IMR-90 (cell line): ENCODE data around the gene SERPINH1. TPM values are rescaled to one million over a fixed set of nuclear protein-coding genes. Genes with fewer than 3 reads are reported as not detected.

Experiments used
- ATAC-seq: fragments of 200-7000 bp; cut with Tn5 transposase; 2 replicates; pipeline ENCODE4 v1.9.1; 2020; ENCODE audit warnings: low read depth, mild to moderate bottlenecking, moderate library complexity
- BruUV-seq: library from RNA; stranded (reverse); fragments of 400-500 nt; replicated peaks from 2 replicates; lab custom pipeline; 2021; lab: Mats Ljungman, UMichigan
- CTCF ChIA-PET: fragments of 300-600 bp; formaldehyde crosslinking; extraction: SDS; loops from one replicate; lab custom pipeline; 2021; ENCODE audit warnings: antibody characterized with exemption; lab: Yijun Ruan, JAX
- POLR2A ChIA-PET: fragments of 300-600 bp; sonication (Branson Sonifier 250); formaldehyde crosslinking; loops from one replicate; lab custom pipeline; 2022; ENCODE audit warnings: antibody characterized with exemption; ENCODE audit not compliant: unreplicated experiment; lab: Charles Lee
- DNase-seq: peaks from one replicate; pipeline ENCODE4 v3.0.0; 2013
- H2AFZ ChIP-seq: replicated peaks from 2 replicates; pipeline ENCODE3; 2013; ENCODE audit warnings: low read length, mild to moderate bottlenecking; ENCODE audit not compliant: poor library complexity
- H2AK5ac ChIP-seq: 2 replicates; pipeline ENCODE4 v1.6.1; 2013; ENCODE audit warnings: low read depth, low read length, inconsistent platforms
- H2AK9ac ChIP-seq: replicated peaks from 2 replicates; pipeline ENCODE3; 2013; ENCODE audit warnings: mild to moderate bottlenecking, low read depth, low read length, moderate library complexity; ENCODE audit not compliant: poor library complexity
- H2BK120ac ChIP-seq: 2 replicates; pipeline ENCODE4 v1.6.1; 2013; ENCODE audit warnings: low read depth, low read length, inconsistent platforms
- H2BK15ac ChIP-seq: 3 replicates; pipeline ENCODE4 v1.6.1; 2013; ENCODE audit warnings: low read depth, low read length, inconsistent platforms
- H2BK20ac ChIP-seq: 2 replicates; pipeline ENCODE4 v1.6.1; 2013; ENCODE audit warnings: low read depth, mild to moderate bottlenecking, inconsistent platforms, low read length, moderate library complexity
- H2BK5ac ChIP-seq: 2 replicates; pipeline ENCODE4 v1.6.1; 2013; ENCODE audit warnings: mild to moderate bottlenecking, low read depth, low read length, inconsistent platforms; ENCODE audit not compliant: poor library complexity, severe bottlenecking
- H3K14ac ChIP-seq: replicated peaks from 2 replicates; pipeline ENCODE4 v1.6.1; 2013; ENCODE audit warnings: low read depth, low read length, inconsistent platforms
- H3K18ac ChIP-seq: 2 replicates; pipeline ENCODE4 v1.6.1; 2013; ENCODE audit warnings: low read depth, low read length, control low read depth
- H3K23ac ChIP-seq: 2 replicates; pipeline ENCODE4 v1.6.1; 2013; ENCODE audit warnings: low read depth, low read length, inconsistent platforms
- H3K27ac ChIP-seq: 2 replicates; pipeline ENCODE4 v1.5.1; 2013; ENCODE audit warnings: mild to moderate bottlenecking, control low read depth, low read length; ENCODE audit not compliant: insufficient read depth
- H3K27me3 ChIP-seq: 2 replicates; pipeline ENCODE4 v1.6.1; 2013; ENCODE audit warnings: low read length; ENCODE audit not compliant: control insufficient read depth, insufficient read depth
- H3K36me3 ChIP-seq: 2 replicates; pipeline ENCODE4 v1.6.1; 2013; ENCODE audit warnings: low read length, mixed read lengths; ENCODE audit not compliant: control insufficient read depth, insufficient read depth
- H3K4ac ChIP-seq: 2 replicates; pipeline ENCODE4 v1.6.1; 2013; ENCODE audit warnings: low read depth, low read length, inconsistent platforms
- H3K4me1 ChIP-seq: 2 replicates; pipeline ENCODE4 v1.6.1; 2013; ENCODE audit warnings: low read length, mixed read lengths; ENCODE audit not compliant: control insufficient read depth, insufficient read depth
- H3K4me2 ChIP-seq: 2 replicates; pipeline ENCODE4 v1.6.1; 2013; ENCODE audit warnings: low read depth, mild to moderate bottlenecking, control low read depth, low read length, moderate library complexity
- H3K4me3 ChIP-seq: 2 replicates; pipeline ENCODE4 v1.5.1; 2013; ENCODE audit warnings: low read depth, mild to moderate bottlenecking, control low read depth, low read length, moderate library complexity; ENCODE audit not compliant: insufficient read depth
- H3K56ac ChIP-seq: 2 replicates; pipeline ENCODE4 v1.6.1; 2013; ENCODE audit warnings: low read length, inconsistent platforms; ENCODE audit not compliant: insufficient read depth; ENCODE audit errors: extremely low read depth
- H3K79me1 ChIP-seq, 2 experiments: 2 replicates each; pipeline ENCODE4 v1.6.1; 2013; ENCODE audit warnings: low read length in 2 of 2, inconsistent platforms in 1 of 2, low read depth in 1 of 2
- H3K9ac ChIP-seq: 2 replicates; pipeline ENCODE4 v1.6.1; 2013; ENCODE audit warnings: low read depth, low read length, control low read depth
- H3K9me1 ChIP-seq: 2 replicates; pipeline ENCODE4 v1.6.1; 2013; ENCODE audit warnings: low read length, inconsistent platforms; ENCODE audit not compliant: insufficient read depth
- H3K9me3 ChIP-seq: 2 replicates; pipeline ENCODE4 v1.6.1; 2013; ENCODE audit warnings: low read length; ENCODE audit not compliant: control insufficient read depth, insufficient read depth
- H4K20me1 ChIP-seq: 2 replicates; pipeline ENCODE4 v1.6.1; 2013; ENCODE audit warnings: low read length, inconsistent platforms; ENCODE audit not compliant: insufficient read depth
- H4K5ac ChIP-seq: 2 replicates; pipeline ENCODE4 v1.6.1; 2013; ENCODE audit warnings: mild to moderate bottlenecking, low read depth, low read length, control low read depth
- H4K8ac ChIP-seq, 2 experiments: 2 replicates each; pipeline ENCODE4 v1.6.1; 2013; ENCODE audit warnings: low read depth in 2 of 2, low read length in 2 of 2, control low read depth in 1 of 2, inconsistent platforms in 1 of 2
- H4K91ac ChIP-seq: 2 replicates; pipeline ENCODE4 v1.6.1; 2013; ENCODE audit warnings: low read depth, low read length, inconsistent platforms; ENCODE audit not compliant: insufficient read depth
- BHLHE40 ChIP-seq: fragments of 150-350 bp; IDR thresholded peaks from 2 replicates; pipeline ENCODE4 v1.6.1; 2016; ENCODE audit warnings: mild to moderate bottlenecking, low read depth, low read length
- CEBPB ChIP-seq: IDR thresholded peaks from 2 replicates; pipeline ENCODE4 v1.6.1; 2012; ENCODE audit warnings: low read depth, low read length, improper control_type of control experiment
- CHD1 ChIP-seq: IDR thresholded peaks from 2 replicates; pipeline ENCODE4 v1.6.1; 2012; ENCODE audit warnings: low read depth, low read length, improper control_type of control experiment
- FOS ChIP-seq: fragments of 150-350 bp; IDR thresholded peaks from 2 replicates; pipeline ENCODE4 v1.6.1; 2016; ENCODE audit warnings: low read depth, low read length
- MAFK ChIP-seq: IDR thresholded peaks from 2 replicates; pipeline ENCODE4 v1.6.1; 2012; ENCODE audit warnings: low read depth, low read length, improper control_type of control experiment
- MAZ ChIP-seq: IDR thresholded peaks from 2 replicates; pipeline ENCODE4 v1.6.1; 2012; ENCODE audit warnings: low read depth, mild to moderate bottlenecking, low read length, improper control_type of control experiment, moderate library complexity, borderline replicate concordance
- NFE2L2 ChIP-seq: fragments of 150-350 bp; IDR thresholded peaks from 2 replicates; pipeline ENCODE4 v1.6.1; 2016; ENCODE audit warnings: low read depth, mild to moderate bottlenecking, low read length
- POLR2A ChIP-seq: IDR thresholded peaks from 2 replicates; pipeline ENCODE4 v1.6.1; 2012; ENCODE audit warnings: mild to moderate bottlenecking, low read depth, low read length
- RAD21 ChIP-seq: IDR thresholded peaks from 2 replicates; pipeline ENCODE4 v1.6.1; 2012; ENCODE audit warnings: low read length, improper control_type of control experiment
- RCOR1 ChIP-seq: IDR thresholded peaks from 2 replicates; pipeline ENCODE4 v1.6.1; 2012; ENCODE audit warnings: mild to moderate bottlenecking, low read length, improper control_type of control experiment; ENCODE audit not compliant: insufficient replicate concordance
- RFX5 ChIP-seq: IDR thresholded peaks from 2 replicates; pipeline ENCODE4 v1.8.0; 2012; ENCODE audit warnings: low read depth, mild to moderate bottlenecking, low read length, moderate library complexity
- SMC3 ChIP-seq: fragments of 150-350 bp; IDR thresholded peaks from 2 replicates; pipeline ENCODE4 v1.6.1; 2016; ENCODE audit warnings: low read depth, mild to moderate bottlenecking, antibody characterized with exemption, low read length, moderate library complexity
- WGBS, 2 experiments: methylation state at CpG; one replicate each; pipeline versions ENCODE4 v1.1.5 to v1.1.7; 2013; ENCODE audit warnings: missing lambda C conversion rate in 2 of 2; ENCODE audit not compliant: insufficient read length in 1 of 2; ENCODE audit errors: extremely low coverage in 2 of 2; 5-methylcytosine and 5-hydroxymethylcytosine counted together
- dilution Hi-C: fragments of 300-500 bp; cut with HindIII; formaldehyde crosslinking; loops from one replicate; pipeline ENCODE4 v1.14.3; 2018; ENCODE audit warnings: low sequenced_read_pairs; ENCODE audit not compliant: unreplicated experiment
- in situ Hi-C: fragments of 300-500 bp; cut with MboI; formaldehyde crosslinking; loops from 3 replicates; pipeline ENCODE4 v1.14.3; 2019; ENCODE audit warnings: low sequenced_read_pairs, inconsistent platforms, mixed read lengths
- intact Hi-C: fragments of 100-400 bp; cut with micrococcal nuclease; formaldehyde crosslinking; loops from 2 replicates; pipeline ENCODE4 v1.10.0; 2022
- polyA plus RNA-seq, 3 experiments: library from polyadenylated mRNA; depleted of rRNA; stranded (reverse); fragments of >200 nt; gene quantifications; 2 replicates each; pipeline ENCODE4 v1.2.3, GENCODE V29; 2012; ENCODE audit warnings: low replicate concordance in 1 of 3
- total RNA-seq: library from RNA; depleted of rRNA; stranded (reverse); fragments of >200 nt; gene quantifications from 2 replicates; pipeline ENCODE4 v1.2.3, GENCODE V29; 2012
- TF ChIP-seq, protein P1 (sequence below): conservative IDR thresholded peaks from 2 replicates; pipeline ENCODE4 v1.5.1; 2012; ENCODE audit warnings: mild to moderate bottlenecking, low read depth, low read length, improper control_type of control experiment
- TF ChIP-seq, protein P2 (sequence below): fragments of 150-350 bp; IDR thresholded peaks from 2 replicates; pipeline ENCODE4 v1.6.1; 2016; ENCODE audit warnings: low read depth, mild to moderate bottlenecking, low read length, moderate library complexity, borderline replicate concordance

SERPINH1 gene
- total and polyA plus RNA-seq, 2 of the 4 experiments (the other 2 are of a cell fraction) = 841 to 1,857 TPM

DNA sequence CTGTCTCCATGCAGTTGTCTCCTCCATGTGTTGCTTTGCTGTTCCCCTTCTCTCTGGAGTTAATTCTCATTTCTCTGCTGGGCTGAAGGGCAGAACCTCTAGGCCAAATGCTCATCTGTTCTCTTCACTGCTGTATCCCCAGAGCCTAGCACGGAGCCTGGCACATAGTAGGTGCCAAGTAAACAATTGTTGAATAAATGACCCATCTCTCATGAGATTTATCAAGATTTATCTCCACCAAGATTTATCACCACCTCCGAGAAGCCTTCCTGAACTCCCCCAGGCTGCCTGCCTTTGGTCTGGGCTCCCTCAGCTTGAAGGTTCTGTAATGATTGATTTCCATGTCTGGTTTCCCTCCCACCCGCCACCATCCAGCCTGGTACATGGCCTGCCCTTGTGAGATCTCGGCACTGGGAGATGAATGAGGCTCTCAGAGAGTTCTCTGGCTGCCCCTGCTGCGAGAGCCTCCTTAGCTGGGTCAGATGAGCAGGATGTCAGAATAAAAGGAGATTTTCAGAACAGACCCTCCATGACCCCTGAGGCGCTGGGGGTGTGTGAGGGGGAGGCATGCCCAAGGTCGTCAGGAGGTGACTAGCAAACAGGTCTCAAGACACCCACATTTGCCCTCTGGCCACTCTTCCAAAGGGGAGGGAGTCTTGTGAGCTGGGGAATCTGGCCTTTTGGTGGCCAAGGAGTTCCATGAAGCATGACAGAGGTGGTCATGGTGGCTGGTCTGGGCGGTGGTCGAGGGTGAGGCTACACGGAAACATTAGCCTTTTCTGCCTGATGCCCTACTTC is 33.9 kb upstream of the SERPINH1 start:
- Histone ChIP-seq H2AFZ (no peak overlapping the region), H3K79me1 (peaks cover 0 to 4% of the 10 kb centered on the region in 2 experiments; a peak in 2 of 4 replicates), H3K14ac (no peak overlapping the region), H4K8ac (no peak overlapping the region), H3K4me2 (no peak overlapping the region), H3K4ac (no peak overlapping the region), H2BK120ac (no peak overlapping the region), H4K5ac (no peak overlapping the region), H4K20me1 (peaks cover 3% of the 10 kb centered on the region; the same call in 1 of the 2 replicates), H2BK15ac (no peak overlapping the region), H3K4me3 (no peak overlapping the region), H3K4me1 (no peaks in the 10 kb centered on the region; the same call in 1 of the 2 replicates), H2AK5ac (no peak overlapping the region), H3K56ac (no peak overlapping the region), H2AK9ac (no peak overlapping the region), H3K36me3 (no peaks in the 10 kb centered on the region), H3K18ac (no peak overlapping the region), H3K9me1 (0 out of 2 replicates have a peak, but pooled peaks cover 4% of the 10 kb centered on the region), H4K91ac (no peak overlapping the region), H3K9me3 (no peaks in the 10 kb centered on the region), H3K23ac (no peak overlapping the region), H2BK20ac (no peak overlapping the region), H3K9ac (no peak overlapping the region), H2BK5ac (no peak overlapping the region), H3K27me3 (peaks cover 10% of the 10 kb centered on the region; the same call in 1 of the 2 replicates), H3K27ac (no peak overlapping the region)
- DNase-seq (no peak), ATAC-seq (no peak)
- WGBS, 2 experiments = 43% methylated on average over 1 of the region's 10 CpGs; no CpG with 5 or more reads in 1 of the 2 experiments
- POLR2A ChIA-PET = no interaction called here
- in situ Hi-C loops (loop anchor here (25.0 kb wide), 1 partner anchor 241 kb away; no protein-coding TSS in a partner anchor), intact Hi-C loops (loop anchor here (2.0 kb wide), 1 partner anchor 35 kb away; the partner anchor contains the start of gene SERPINH1), dilution Hi-C loops (no loop called here)
- CTCF ChIA-PET = interaction anchor here (0.6 to 1.3 kb wide), 2 partner anchors 38 to 83 kb away, joined by 3 to 6 read pairs; no protein-coding TSS in a partner anchor
- BruUV-seq = no TSS peak
- no peak for TF ChIP-seq CHD1
- TF ChIP-seq RCOR1 = no peak
- TF ChIP-seq BHLHE40 = no peak
- no peak for TF ChIP-seq RAD21
- TF ChIP-seq, protein P1, sequence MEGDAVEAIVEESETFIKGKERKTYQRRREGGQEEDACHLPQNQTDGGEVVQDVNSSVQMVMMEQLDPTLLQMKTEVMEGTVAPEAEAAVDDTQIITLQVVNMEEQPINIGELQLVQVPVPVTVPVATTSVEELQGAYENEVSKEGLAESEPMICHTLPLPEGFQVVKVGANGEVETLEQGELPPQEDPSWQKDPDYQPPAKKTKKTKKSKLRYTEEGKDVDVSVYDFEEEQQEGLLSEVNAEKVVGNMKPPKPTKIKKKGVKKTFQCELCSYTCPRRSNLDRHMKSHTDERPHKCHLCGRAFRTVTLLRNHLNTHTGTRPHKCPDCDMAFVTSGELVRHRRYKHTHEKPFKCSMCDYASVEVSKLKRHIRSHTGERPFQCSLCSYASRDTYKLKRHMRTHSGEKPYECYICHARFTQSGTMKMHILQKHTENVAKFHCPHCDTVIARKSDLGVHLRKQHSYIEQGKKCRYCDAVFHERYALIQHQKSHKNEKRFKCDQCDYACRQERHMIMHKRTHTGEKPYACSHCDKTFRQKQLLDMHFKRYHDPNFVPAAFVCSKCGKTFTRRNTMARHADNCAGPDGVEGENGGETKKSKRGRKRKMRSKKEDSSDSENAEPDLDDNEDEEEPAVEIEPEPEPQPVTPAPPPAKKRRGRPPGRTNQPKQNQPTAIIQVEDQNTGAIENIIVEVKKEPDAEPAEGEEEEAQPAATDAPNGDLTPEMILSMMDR = no peak
- TF ChIP-seq, protein P2, sequence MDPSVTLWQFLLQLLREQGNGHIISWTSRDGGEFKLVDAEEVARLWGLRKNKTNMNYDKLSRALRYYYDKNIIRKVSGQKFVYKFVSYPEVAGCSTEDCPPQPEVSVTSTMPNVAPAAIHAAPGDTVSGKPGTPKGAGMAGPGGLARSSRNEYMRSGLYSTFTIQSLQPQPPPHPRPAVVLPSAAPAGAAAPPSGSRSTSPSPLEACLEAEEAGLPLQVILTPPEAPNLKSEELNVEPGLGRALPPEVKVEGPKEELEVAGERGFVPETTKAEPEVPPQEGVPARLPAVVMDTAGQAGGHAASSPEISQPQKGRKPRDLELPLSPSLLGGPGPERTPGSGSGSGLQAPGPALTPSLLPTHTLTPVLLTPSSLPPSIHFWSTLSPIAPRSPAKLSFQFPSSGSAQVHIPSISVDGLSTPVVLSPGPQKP = no peak
- no peak for TF ChIP-seq CEBPB
- TF ChIP-seq MAZ = no peak
- no peak for TF ChIP-seq RFX5
- no peak for TF ChIP-seq NFE2L2
- TF ChIP-seq FOS = no peak
- TF ChIP-seq POLR2A = no peak
- TF ChIP-seq SMC3 = no peak
- TF ChIP-seq MAFK = no peak
